Cerebellar cortex (tissue), 1 donor: ENCODE results near the gene ADAMTS19.
A peak's percentile ranks its signal among the peaks of the same experiment; 100 is the strongest.
"Not testable (repeated sequence)": the region's sequence is repeated elsewhere in the genome, so short reads cannot be mapped to it uniquely, and the experiment has no call there.

Experiments
- DNase-seq: peaks from one replicate; pipeline ENCODE4 v3.0.0-alpha.2; 2015; ENCODE audit warnings: low spot score

Gene ADAMTS19

DNA sequence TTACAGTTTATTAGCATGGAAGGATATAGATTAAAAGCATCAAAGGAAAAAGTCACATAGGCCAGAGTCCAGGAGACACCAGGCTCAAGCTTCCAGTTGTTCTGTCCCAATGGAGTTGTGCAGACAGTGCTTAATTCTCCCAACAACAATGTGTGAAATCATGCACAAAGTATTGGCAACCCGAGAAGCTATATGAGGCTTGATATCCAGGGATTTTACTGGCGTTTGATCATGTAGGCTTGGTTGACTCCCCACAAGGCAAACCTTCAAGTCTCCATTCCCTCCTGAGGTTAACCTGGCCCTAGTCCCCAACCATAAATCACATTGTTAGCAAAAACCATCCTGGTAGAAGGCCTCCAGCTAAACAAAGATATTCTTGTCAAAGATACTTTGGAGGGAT is 141.5 kb downstream of the ADAMTS19 start:
- DNase-seq, result no peak

DNA sequence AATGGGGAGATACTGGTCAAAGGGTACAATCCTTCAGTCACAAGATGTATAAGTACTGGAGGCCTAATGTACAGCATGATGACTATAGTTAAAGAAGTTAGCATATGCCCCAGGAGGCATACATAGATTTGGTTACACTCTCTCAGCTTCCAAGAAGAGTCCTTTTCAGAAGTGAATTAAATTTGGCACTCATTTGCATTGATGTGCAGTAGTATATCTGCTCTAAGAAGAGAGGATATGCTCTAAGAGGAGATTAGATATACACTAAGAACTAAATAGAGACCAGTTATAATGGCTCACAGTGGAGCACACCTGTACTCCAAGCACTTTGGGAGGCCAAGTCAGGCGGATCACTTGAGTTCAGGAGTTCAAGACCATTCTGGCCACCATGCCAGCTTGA is 148.3 kb downstream of the ADAMTS19 start:
- DNase-seq, result no peak

DNA sequence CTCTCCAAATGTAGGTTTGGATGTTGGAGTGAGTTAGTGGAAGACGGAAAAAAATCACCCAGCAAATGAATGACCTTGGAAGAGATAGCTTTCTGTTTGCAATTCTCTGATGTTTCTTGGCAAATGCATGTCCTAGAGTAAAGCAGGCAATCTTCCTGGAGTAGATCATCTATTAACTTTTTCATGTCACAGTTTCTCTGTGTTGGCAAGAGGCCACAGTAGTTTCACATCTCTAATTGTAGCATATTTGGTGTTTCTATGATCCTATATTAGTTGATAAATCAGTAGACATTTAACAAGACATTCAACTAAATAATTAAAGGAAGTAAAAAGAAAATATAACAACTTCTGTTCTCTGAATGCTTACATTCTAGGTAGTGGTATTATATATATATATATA is 149.6 kb downstream of the ADAMTS19 start:
- no peak for DNase-seq

DNA sequence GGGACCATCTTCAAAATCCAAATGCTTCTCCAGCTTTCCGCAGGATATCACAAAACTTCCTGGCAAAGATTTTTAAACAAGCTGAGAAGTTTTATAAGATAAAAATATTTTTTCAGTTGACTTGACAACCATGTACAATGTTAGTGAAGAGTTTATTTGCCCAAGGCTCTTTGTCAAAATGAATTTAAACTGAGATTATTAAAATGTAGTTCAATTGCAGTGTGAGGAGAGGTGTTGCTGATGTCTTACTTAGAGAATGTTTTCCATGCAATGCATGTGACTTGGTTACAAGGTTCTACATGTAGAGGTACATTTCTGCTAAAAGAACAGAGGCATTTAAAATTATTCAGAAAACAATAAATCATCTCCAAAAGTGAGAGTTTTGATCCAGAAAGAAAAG is 156.4 kb downstream of the ADAMTS19 start:
- DNase-seq, result no peak

GRCh38 chr5:129617206-129617605 is 157.1 kb downstream of the ADAMTS19 start:
- DNase-seq, result no peak

DNA sequence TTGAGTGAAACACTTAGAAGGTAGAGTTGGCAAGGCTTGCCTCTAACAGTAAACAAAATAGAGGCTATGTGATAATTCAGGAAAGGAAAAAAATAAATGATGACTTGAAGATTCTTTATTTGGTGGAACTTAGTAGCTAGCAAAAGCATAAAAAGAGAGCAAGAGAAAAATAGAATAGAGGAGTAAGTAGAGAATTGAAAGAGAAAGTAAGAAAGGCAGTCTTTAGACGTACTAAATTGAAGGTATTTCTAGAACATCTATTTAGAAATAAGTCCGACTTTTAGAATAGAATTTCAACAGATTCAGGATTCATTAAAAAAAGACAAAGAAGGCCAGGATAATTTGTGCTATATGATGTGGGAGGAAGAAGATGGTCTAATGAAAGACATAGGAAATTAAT is 159.7 kb downstream of the ADAMTS19 start:
- no peak for DNase-seq

DNA sequence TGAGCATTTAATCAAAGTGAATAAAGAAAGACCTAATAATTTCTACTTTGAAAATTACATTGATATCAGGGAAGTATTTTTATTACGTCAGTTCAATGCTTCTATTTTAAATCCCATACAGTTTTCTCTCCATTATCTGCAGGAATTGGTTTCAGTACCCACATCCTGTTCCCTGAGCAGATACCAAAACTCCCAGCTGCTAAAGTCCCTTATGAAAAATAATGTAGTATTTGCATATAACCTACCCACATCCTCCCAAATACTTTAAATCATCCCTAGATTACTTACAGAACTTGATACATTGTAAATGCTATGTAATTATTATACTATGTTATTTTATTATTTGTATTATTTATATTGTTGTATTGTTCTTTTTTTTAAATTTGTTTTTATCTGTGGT is 162.4 kb downstream of the ADAMTS19 start:
- DNase-seq, result no peak

- peak; percentile 60 for DNase-seq
These were observed 169.5 kb downstream of the ADAMTS19 start for GRCh38 chr5:129629575-129629974.

GRCh38 chr5:129630101-129630500 is 170.0 kb downstream of the ADAMTS19 start:
- DNase-seq, result no peak

GRCh38 chr5:129631961-129632360 is 171.9 kb downstream of the ADAMTS19 start:
- DNase-seq, result no peak

DNA sequence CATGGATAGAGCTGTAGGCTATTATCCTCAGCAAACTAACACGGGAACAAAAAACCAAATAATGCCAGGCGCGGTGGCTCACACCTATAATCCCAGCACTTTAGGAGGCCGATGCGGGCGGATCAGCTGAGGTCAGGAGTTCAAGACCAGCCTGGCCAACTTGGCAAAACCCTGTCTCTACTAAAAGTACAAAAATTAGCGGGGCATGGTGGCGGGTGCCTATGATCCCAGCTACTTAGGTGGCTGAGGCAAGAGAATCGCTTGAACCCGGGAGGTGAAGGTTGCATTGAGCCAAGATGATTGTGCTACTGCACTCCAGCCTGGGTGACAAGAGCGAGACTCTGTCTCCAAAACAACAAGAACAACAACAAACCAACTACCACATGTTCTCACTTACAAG is 177.4 kb downstream of the ADAMTS19 start:
- DNase-seq, result not testable (repeated sequence)

- DNase-seq, result no peak
These were observed 179.2 kb downstream of the ADAMTS19 start for GRCh38 chr5:129639331-129639730.

- no peak for DNase-seq
These were observed 192.4 kb downstream of the ADAMTS19 start for GRCh38 chr5:129652349-129653056.

DNA sequence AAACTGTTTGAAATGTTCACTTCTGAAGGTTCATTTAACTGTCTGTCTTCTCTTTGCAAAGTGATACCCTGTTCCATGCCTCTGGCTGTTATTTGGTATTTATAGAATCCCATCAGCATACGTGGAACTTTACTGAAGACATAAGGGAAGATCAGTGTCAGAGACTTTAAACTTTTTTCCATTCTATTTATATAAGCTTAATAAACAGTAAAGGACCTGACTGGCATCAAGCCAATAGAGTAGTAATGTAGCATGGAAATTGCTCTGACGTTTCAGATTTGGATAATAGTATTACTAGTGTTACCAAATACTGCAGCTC is 192.9 kb downstream of the ADAMTS19 start:
- no peak for DNase-seq

DNA sequence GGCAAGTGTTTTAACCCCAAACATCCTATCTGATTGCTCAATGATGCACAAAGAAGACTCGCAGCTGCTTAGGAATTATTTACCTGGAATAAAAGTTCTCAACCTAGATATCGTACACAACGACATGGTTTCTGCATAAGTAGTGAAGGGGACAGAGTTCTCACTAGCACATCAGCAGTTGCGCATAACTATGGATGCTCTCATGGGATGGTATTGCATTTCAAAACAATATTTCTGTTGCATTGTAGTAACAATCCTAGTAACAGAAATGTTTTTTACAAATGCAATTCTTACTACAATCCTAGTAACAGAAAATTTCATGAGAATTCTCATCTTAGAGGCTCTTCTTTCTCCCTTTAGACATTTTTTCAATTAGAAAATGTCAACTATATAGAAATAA is 193.3 kb downstream of the ADAMTS19 start:
- DNase-seq, result no peak

GRCh38 chr5:129656952-129657351 is 196.9 kb downstream of the ADAMTS19 start:
- DNase-seq, result no peak

DNA sequence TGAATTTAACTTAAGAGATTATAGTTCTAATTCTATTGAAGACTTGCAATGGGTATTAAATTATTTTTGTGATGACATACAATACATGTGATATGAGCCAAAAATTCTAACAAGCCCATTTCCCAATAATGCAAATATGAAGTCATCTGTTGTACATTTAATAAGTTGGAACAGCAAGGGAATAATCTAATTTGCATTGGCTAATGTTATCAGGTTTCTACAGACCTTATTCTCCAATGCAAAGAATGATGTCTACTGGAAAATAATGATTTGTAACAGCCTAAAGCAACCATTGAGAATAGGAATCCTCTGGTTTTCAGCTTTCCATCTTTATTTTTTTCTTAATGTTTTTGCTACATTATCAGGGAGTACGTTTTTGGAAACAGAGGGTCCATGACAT is 198.7 kb downstream of the ADAMTS19 start:
- DNase-seq, result no peak

DNA sequence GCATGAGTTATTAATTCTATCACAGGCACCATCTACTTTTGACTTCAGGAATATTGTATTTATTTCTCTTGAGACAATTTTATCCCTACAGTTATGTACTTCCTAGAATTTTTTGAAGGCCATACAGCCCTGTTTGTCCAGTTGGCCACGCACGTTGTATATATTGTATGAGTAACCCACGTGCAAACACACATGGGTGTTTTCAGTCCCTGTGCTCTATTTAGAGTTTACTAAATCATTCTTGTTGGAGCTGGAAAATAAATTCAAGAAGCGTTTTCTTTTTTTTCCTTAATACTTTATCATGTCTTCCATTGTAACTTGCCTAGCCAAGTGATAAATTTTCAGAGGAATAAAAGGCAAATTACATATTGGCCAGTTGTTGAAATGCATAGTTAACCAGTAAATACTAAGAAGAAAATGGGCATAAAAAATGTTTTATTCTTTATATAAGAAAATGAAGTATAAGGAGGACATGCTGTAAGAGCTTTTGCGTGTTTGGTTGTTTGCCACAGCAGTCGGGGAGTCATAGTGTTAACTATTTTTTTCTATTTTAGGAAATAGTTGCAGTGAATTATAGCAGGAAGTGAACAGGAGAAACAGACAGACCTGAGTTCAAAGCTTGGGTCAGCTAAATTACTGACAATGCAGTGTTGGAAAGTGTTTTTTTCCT is 201.4 kb downstream of the ADAMTS19 start:
- DNase-seq, result no peak

DNA sequence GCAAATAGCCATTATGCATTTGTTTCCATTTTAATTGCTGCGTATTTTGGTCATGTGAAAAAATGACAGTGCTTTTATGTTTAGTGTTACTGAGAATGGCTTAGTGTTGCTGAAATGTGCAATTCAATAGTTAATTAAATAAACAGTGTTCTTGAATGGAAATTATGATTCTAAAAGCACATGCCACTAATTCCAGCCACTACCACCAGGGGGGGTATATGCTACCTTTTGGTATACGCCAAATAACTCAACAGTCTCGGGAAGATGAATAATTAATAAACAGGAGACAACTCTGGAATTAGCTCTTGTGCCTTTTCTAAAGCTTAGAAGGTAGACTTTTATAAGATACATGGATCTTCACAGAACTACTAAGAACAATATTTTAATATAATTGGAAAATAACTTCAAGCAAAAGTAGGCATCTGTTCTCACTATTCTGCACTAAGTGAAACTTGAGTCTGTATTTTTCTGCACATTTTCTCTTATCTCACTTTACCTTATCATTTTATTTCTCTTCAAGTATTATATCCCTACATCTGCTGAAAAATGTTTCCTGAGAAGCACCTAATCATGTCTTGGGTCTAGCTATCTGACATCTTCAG is 204.3 kb downstream of the ADAMTS19 start:
- DNase-seq, result peak; percentile 15

DNA sequence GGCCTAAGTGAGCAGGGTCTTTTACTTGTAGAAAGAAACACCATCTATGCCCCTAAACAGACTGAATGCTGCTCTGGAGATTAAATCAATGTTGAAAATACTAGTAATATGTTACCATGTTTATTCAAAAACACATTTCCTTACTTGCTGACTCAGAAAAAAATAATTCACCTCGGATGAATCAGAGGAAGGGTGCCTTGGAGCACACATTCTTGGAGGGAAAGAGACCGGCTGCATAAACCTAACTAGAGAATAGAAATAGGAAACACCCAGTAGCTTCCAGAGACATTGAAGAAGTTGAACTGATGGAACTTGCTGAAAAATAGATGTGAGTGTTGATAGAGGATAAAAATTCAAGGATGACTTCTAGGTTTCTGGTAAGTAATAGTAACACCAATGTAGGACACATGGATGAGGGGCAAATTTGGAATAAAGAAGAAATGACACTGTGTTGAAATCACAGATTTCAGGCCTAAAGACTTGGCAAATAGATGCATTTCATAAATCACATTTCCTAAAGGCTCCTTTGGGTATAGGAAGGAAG is 210.9 kb downstream of the ADAMTS19 start:
- no peak for DNase-seq

DNA sequence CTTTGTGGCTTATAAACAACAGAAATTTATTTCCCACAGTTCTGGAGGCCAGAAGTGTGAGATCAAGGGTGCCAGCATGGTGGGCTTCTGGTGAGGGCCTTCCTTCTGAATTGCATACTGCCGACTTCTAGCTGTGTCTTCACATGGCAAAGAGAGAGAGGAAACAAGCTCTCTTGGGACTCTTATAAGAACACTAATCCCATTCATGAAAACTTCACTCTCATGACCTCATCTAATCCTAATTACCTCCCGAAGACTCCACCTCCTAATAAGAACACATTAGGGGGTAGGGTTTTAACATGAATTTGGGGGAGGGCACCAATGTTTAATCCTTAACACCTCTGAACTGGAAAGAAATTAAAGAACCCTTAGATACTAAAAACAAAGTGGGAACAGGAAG is 211.9 kb downstream of the ADAMTS19 start:
- DNase-seq, result no peak

DNA sequence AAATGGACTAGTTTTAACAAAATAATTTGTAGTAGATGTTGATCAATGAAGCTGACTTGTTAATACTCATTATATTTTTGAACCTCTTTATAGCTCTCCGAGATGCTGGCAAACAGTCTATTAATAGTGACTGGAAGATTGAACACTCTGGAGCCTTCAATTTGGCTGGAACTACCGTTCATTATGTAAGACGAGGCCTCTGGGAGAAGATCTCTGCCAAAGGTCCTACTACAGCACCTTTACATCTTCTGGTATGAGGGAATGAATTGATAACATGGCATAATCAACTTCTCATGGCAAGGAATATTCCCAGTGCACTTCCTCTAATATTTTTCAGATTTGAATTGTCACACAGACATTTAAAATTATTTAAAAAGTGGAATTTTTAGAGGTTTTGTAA is 219.6 kb downstream of the ADAMTS19 start:
- no peak for DNase-seq

GRCh38 chr5:129687941-129688340 is 227.8 kb downstream of the ADAMTS19 start:
- no peak for DNase-seq
